C4-2B (cell line): ENCODE measurements around the gene POLR2H.

Source experiments
- H3K27ac ChIP-seq: fragments of 450-650 bp; 2 replicates; pipeline ENCODE4 v1.5.1; 2017
- ZFX ChIP-seq: fragments of 450-650 bp; IDR thresholded peaks from 2 replicates; pipeline ENCODE4 v1.6.1; 2017
- TF ChIP-seq, protein P1 (sequence below): fragments of 450-650 bp; conservative IDR thresholded peaks from 2 replicates; pipeline ENCODE4 v1.5.1; 2017; ENCODE audit warnings: mild to moderate bottlenecking

The POLR2H gene

DNA sequence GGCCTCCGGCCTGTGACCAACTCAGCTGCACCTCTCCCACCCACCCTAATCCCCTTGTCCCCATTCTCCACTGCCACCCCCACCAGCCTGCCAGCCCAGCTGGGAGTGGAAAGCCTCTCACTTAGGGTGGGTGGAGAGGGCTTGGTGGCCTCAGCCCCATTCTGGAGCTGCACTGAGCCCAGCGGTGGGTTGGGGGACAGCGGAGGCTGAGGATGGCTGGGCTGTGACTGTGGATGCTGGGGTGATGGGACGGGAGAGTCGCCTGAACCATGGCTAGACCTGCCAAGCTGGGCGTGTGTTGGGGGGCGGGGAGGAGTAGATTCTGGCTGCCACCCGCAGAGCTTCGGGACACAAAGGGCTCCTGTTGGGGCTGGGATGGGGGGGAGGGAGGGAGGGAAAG lies 1.9 kb upstream of the POLR2H start:
- no peak overlapping the region; the same call in 1 of the 2 replicates for H3K27ac ChIP-seq
- TF ChIP-seq, protein P1, sequence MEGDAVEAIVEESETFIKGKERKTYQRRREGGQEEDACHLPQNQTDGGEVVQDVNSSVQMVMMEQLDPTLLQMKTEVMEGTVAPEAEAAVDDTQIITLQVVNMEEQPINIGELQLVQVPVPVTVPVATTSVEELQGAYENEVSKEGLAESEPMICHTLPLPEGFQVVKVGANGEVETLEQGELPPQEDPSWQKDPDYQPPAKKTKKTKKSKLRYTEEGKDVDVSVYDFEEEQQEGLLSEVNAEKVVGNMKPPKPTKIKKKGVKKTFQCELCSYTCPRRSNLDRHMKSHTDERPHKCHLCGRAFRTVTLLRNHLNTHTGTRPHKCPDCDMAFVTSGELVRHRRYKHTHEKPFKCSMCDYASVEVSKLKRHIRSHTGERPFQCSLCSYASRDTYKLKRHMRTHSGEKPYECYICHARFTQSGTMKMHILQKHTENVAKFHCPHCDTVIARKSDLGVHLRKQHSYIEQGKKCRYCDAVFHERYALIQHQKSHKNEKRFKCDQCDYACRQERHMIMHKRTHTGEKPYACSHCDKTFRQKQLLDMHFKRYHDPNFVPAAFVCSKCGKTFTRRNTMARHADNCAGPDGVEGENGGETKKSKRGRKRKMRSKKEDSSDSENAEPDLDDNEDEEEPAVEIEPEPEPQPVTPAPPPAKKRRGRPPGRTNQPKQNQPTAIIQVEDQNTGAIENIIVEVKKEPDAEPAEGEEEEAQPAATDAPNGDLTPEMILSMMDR, result no peak
- TF ChIP-seq ZFX, result no peak

DNA sequence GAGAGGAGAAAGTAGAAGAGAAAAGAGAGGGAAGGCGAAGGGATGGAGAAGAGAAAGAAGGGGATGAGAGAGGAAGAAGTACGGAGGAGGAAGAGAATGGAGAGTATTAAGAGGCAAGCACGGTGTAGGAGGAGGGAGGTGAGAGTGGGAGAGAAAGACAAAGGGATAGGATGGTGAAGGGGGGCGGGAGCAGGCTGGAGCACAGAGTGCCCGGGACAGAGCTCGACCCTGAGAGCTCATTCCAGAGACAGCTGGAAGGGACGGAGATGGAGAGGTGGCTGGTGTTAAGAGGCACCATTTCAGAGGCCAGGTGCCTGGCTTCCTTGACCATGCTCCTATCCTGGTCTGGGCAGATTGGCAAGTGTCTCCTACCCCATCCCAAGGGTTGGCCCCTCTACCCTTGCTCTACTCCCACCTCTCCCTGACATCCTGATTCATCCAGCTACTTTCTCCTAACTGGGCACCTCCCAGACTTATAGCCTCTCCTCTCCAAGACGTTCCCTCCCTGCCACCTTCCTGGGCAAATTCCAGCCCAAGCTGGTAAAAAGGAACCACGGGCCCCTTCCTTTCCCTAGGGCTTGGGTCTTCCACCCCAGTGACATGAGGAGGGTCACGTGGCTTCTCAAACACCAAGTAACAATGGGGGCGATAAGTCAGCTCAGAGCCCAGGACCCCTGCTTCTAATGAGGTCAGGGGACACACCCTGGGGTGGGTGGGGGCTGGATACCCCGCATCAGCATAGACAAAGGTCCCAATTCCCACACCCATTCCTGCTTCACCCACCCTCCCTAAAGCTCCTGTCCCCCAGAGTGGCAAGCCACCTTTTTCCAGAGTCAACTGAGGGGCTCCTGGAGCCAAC lies 1.2 kb upstream of the POLR2H start:
- peak overlapping the region; percentile 96 for H3K27ac ChIP-seq
- TF ChIP-seq, protein P1, result no peak
- TF ChIP-seq ZFX, result no peak

- H3K27ac ChIP-seq, result peak overlapping the region; percentile 96
- TF ChIP-seq, protein P1, result no peak
- peak; percentile 55; the same call in 1 of the 2 replicates for TF ChIP-seq ZFX
Measured at GRCh38 chr3:184360929-184361531, 480 bp upstream of the POLR2H start.

DNA sequence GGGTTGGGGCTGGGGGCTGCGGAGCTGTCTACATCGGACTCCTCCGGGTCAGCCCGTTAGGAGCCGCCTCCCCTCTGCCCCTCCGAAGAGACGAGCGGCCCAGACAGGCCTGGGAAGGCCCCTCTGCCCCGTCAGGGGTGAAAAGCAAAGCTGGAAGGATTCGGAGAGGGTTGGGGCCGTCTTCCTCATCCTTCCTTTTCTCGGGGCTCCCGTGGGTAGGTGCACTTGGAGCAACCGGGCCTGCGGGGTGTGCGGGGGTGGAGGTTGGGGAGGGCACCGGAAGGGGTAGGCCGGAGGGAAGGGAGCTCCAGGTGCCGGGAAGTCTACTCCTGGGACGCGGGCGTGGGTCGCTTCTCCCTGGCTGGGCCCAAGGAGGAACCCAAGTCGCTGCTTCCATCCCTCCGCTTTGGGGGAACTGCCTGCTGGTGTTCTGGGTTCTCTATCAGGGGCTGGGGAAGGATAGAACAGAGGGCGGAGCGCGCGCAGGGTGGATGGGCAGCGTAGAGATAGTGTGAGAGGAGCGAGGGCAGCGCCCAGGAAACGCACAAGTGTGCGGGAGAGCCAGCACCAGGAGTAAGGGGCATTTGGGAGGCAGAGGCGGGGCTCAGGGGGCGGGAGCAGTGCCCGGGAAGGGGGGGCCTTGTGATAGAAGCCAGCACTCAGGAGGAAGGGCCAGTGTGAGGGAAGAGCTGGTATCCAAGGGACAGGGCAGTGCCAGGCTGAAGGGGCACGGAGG lies 590 bp downstream of the POLR2H start:
- peak overlapping the region; percentile 96 for H3K27ac ChIP-seq

DNA sequence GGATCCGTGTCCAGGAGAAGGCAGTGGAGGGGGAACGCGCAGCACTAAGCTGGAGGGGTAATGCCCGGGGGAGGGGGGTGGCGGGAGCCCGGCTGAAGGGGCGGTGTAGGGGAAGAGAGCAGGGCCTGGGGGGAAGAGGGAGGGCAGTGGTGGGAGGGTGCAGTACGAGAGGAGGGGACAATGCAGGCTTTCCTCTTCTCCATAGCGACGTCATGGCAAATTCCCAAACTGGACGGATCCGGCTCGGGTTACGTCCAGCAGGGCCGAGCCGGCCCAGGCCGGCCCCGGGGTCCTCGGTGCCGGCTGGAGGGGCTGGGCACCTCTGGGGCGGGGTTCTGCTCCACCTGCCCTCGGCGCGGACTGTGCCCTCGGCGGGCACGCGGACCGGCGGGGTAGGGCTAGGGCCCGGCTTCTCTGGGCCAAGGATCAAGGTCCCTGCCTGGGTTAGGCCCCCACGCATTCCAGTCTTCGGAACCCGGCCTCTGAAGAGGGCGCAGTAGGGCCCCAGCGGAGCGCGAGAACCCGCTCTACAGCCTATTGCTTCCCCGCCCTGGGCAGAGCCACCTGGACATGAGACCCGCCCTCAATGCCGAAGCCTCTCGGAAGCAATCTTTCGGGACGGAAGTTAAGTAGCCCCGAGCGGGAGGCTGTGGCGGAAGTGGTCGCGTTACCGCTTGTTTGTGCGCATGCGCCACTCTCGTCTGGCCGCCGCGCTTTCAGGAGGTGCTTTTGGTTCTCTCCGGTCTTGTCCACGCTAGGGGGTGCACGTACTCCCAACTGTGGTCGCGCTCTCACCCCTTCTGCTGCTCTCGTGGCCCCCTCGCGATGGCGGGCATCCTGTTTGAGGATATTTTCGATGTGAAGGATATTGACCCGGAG lies 1.4 kb downstream of the POLR2H start:
- H3K27ac ChIP-seq, result peak overlapping the region; percentile 96
- TF ChIP-seq ZFX, result peak; percentile 75; the same call in 1 of the 2 replicates
- TF ChIP-seq, protein P1, result peak; percentile 85

More for the DNA sequence above, 590 bp downstream of the POLR2H start:
- TF ChIP-seq ZFX, result peak; percentile 38; the same call in 1 of the 2 replicates
- TF ChIP-seq, protein P1, result no peak

DNA sequence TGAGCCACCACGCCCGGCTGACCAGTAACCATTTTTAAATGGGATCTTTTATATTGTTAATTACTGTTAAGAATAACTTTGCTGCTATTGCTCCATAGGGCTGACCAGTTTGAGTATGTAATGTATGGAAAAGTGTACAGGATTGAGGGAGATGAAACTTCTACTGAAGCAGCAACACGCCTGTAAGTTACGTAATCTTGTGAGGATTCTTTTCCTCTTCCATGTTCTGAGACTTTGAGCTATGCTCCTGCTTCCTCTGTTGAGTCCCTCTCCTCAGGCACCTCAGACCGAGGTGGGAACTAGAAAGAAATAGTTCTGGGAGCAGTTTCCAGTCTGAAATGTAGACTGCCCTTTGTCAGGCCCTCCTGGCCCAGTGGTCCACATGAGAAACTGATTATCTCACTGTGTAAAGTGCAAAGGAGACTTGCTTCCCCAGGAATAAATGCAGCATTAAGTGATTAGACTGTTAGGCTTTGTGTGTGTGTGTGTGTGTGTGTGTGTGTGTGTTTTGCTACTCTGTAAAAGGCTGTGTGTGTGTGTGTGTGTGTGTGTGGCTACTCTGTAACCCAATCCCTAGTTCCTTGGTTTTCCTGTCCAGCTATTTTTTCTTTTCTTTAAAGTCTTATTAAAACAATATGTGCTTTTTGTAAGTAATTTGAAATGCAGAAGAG lies 5.2 kb downstream of the POLR2H start:
- no peak overlapping the region for H3K27ac ChIP-seq
- TF ChIP-seq, protein P1, result no peak
- no peak for TF ChIP-seq ZFX
